Measurements from ENCODE around the gene SFT2D3. TPM values are rescaled to one million over a fixed set of nuclear protein-coding genes. Genes with fewer than 3 reads are reported as not detected.
A peak's percentile ranks its signal among the peaks of the same experiment; 100 is the strongest.

The SFT2D3 gene
- total RNA-seq, 2 donors from 2014 or later, result 5.5 to 10.1 TPM

DNA sequence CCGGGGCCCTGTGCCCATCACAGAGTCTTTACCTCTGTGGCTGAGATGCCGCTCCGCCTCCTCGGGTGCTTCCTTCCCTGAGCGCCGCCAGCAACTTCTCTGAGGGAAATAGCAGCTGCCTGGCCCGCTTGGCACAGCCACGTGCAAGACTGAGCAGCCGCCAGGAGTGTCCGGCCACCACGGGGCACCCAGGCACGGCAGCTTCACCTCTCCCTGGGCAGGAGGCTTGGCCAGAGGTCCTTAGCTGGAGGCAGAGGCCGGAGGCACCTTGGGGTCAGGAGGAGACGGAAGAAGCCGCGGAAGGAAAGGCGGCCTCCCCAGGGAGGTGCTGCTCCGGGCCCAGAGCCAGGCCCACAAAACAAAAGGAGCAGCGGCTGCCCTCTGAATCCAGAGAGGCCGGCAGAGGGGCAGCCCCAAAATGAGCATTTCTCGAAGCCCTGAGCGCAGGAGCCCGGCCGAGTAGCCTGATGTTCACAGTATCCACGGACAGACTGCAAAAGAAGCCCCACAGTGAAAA lies 20.0 kb upstream of the SFT2D3 start:
- TF ChIP-seq, protein P1, sequence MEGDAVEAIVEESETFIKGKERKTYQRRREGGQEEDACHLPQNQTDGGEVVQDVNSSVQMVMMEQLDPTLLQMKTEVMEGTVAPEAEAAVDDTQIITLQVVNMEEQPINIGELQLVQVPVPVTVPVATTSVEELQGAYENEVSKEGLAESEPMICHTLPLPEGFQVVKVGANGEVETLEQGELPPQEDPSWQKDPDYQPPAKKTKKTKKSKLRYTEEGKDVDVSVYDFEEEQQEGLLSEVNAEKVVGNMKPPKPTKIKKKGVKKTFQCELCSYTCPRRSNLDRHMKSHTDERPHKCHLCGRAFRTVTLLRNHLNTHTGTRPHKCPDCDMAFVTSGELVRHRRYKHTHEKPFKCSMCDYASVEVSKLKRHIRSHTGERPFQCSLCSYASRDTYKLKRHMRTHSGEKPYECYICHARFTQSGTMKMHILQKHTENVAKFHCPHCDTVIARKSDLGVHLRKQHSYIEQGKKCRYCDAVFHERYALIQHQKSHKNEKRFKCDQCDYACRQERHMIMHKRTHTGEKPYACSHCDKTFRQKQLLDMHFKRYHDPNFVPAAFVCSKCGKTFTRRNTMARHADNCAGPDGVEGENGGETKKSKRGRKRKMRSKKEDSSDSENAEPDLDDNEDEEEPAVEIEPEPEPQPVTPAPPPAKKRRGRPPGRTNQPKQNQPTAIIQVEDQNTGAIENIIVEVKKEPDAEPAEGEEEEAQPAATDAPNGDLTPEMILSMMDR (conservative IDR thresholded peaks at IDR 0.05), result no peak
- Histone ChIP-seq H3K36me3 (ENCODE audit: control insufficient read depth, insufficient read depth, low read length) (no peaks in the 10 kb centered on the region), H3K27ac (ENCODE audit: low read depth, low read length) (no peak overlapping the region), H3K4me3 (ENCODE audit: low read length) (no peak overlapping the region), H3K9me3 (ENCODE audit: control insufficient read depth, low read length) (no peaks in the 10 kb centered on the region), H3K4me1 (ENCODE audit: control insufficient read depth, insufficient read depth, low read length) (no peaks in the 10 kb centered on the region), H3K27me3 (ENCODE audit: control insufficient read depth, insufficient read depth, low read length, poor library complexity, severe bottlenecking) (peaks cover 25% of the 10 kb centered on the region), H3K9ac (ENCODE audit: extremely low read depth, low read length, poor library complexity, severe bottlenecking) (no peak overlapping the region)
- H3K36me3 Mint-ChIP-seq (ENCODE audit: low read depth), result no peaks in the 10 kb centered on the region
- no peak overlapping the region for H3K27ac Mint-ChIP-seq
- peaks cover 2% of the 10 kb centered on the region for H3K4me1 Mint-ChIP-seq
- 89% methylated on average over 14 to 25 of the region's 25 CpGs for WGBS, 2 experiments (ENCODE audit: insufficient coverage in 1 of 2, insufficient read length in 1 of 2)
- H3K27me3 Mint-ChIP-seq (ENCODE audit: insufficient read depth), result peaks cover 27% of the 10 kb centered on the region
- H3K4me3 Mint-ChIP-seq, result no peak overlapping the region
- DNase-seq, result peak; percentile 65
- no peaks in the 10 kb centered on the region for H3K9me3 Mint-ChIP-seq

DNA sequence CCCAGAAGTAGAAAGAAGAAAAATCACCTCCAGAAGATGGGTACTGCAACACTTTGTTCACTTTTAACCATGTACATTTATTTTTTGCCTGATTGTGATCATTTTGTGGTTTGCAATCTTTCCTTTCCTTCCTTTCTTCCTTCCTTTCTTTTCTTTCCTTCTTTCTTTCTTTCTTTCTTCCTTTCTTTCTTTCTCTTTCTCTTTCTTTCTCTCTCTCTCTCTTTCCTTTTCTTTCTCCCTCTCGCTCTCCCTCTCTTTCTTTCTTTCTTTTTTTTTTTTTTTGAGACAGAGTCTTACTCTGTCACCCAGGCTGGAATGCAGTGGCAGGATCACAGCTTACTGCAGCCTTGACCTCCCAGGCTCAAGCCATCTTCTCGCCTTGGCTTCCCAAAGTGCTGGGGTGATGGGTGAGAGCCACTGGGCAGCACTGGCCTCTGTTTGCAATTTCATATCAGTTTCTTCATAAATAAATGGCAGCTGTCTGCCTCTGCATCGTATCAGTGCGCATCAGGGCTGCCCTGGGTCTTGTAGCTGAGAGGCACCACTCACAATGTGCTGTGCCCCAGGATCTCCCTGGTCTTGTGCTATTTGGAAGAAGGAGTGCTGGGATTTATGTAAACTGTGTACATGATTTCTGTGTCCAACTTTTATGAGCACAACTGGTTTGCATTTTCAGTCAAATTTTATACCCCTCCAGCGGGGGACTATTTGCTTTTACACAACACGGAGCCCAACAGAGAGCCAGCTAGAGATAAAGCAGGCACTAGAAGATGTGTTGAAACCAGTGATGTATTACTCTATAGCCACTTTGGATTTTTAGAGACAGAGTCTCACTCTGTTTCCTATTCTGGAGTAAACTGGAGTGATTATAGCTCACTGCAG lies 19.1 kb upstream of the SFT2D3 start:
- Mint-ChIP-seq H3K36me3 (ENCODE audit: low read depth) (no peaks in the 10 kb centered on the region), H3K27ac (no peak overlapping the region), H3K27me3 (ENCODE audit: insufficient read depth) (peaks cover 18% of the 10 kb centered on the region), H3K9me3 (no peaks in the 10 kb centered on the region), H3K4me3 (no peak overlapping the region), H3K4me1 (peaks cover 2% of the 10 kb centered on the region)
- Histone ChIP-seq H3K4me1 (ENCODE audit: control insufficient read depth, insufficient read depth, low read length) (no peaks in the 10 kb centered on the region), H3K9me3 (ENCODE audit: control insufficient read depth, low read length) (no peaks in the 10 kb centered on the region), H3K27me3 (ENCODE audit: control insufficient read depth, insufficient read depth, low read length, poor library complexity, severe bottlenecking) (peaks cover 17% of the 10 kb centered on the region), H3K36me3 (ENCODE audit: control insufficient read depth, insufficient read depth, low read length) (no peaks in the 10 kb centered on the region), H3K9ac (ENCODE audit: extremely low read depth, low read length, poor library complexity, severe bottlenecking) (no peak overlapping the region), H3K4me3 (ENCODE audit: low read length) (no peak overlapping the region), H3K27ac (ENCODE audit: low read depth, low read length) (no peak overlapping the region)
- no peak for DNase-seq
- TF ChIP-seq, protein P1 (conservative IDR thresholded peaks at IDR 0.05), result no peak
- 95 to 100% methylated on average over 4 to 6 of the region's 6 CpGs for WGBS, 2 experiments (ENCODE audit: insufficient coverage in 1 of 2, insufficient read length in 1 of 2)

DNA sequence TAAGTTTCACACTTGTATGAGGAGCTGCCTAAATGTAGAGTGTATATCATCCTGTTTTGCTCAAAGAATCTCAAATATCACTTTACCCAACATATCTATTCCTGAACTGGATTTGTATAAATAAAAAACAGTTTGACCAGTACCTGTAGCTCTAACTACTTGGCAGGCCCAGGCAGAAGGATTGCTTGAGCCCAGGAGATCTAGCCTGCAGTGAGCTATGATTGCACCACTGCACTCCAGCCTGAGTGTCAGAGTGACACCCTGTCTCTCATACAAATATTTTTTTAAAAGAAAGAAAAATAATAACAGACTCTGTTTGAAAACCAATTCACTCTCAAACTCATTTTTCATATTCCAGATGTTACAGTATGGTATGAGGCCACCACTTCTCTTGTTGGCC lies 18.2 kb upstream of the SFT2D3 start:
- no peak for DNase-seq
- Mint-ChIP-seq H3K9me3 (peaks cover 3% of the 10 kb centered on the region), H3K4me3 (no peak overlapping the region), H3K4me1 (peaks cover 2% of the 10 kb centered on the region), H3K27ac (no peak overlapping the region), H3K27me3 (ENCODE audit: insufficient read depth) (peaks cover 10% of the 10 kb centered on the region), H3K36me3 (ENCODE audit: low read depth) (no peaks in the 10 kb centered on the region)
- Histone ChIP-seq H3K4me3 (ENCODE audit: low read length) (no peak overlapping the region), H3K27ac (ENCODE audit: low read depth, low read length) (no peak overlapping the region), H3K4me1 (ENCODE audit: control insufficient read depth, insufficient read depth, low read length) (no peaks in the 10 kb centered on the region), H3K36me3 (ENCODE audit: control insufficient read depth, insufficient read depth, low read length) (no peaks in the 10 kb centered on the region), H3K9me3 (ENCODE audit: control insufficient read depth, low read length) (peaks cover 3% of the 10 kb centered on the region), H3K27me3 (ENCODE audit: control insufficient read depth, insufficient read depth, low read length, poor library complexity, severe bottlenecking) (peaks cover 8% of the 10 kb centered on the region), H3K9ac (ENCODE audit: extremely low read depth, low read length, poor library complexity, severe bottlenecking) (no peak overlapping the region)
- TF ChIP-seq, protein P1 (conservative IDR thresholded peaks at IDR 0.05), result no peak

Measured in endodermal cell (in vitro differentiated cells).